ENCODE measurements around the gene PPY. TPM values are rescaled to one million over a fixed set of nuclear protein-coding genes. Genes with fewer than 3 reads are reported as not detected.

The PPY gene
- total RNA-seq, 1 experiment from 2014 or later: not detected

DNA sequence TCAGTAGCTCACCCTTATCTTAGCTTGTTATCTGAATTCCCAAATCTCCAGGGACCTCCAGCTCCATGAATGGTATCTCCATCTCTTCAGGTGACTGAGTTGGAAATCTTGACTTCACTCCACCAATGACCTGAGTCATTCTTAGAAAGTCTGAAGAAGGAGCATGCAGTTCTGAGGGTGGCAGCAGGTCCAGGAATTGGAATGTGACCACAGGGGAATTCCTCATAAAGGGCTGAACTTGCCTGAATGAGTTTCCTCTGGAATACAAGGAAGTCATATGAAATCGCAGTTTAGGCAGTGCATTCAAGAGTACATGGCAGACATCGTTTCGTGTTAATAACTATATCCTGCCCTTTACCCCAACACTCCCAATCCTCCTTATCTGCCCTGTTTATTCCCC is 24.0 kb upstream of the PPY start (continued):
- TF ChIP-seq KAT7 (CRISPR knock-in tag; IDR thresholded peaks at IDR 0.05; ENCODE audit: borderline replicate concordance): no peak
- TF ChIP-seq ZNF396 (CRISPR knock-in tag; IDR thresholded peaks at IDR 0.05; ENCODE audit: borderline replicate concordance): no peak
- TF ChIP-seq, protein P1, sequence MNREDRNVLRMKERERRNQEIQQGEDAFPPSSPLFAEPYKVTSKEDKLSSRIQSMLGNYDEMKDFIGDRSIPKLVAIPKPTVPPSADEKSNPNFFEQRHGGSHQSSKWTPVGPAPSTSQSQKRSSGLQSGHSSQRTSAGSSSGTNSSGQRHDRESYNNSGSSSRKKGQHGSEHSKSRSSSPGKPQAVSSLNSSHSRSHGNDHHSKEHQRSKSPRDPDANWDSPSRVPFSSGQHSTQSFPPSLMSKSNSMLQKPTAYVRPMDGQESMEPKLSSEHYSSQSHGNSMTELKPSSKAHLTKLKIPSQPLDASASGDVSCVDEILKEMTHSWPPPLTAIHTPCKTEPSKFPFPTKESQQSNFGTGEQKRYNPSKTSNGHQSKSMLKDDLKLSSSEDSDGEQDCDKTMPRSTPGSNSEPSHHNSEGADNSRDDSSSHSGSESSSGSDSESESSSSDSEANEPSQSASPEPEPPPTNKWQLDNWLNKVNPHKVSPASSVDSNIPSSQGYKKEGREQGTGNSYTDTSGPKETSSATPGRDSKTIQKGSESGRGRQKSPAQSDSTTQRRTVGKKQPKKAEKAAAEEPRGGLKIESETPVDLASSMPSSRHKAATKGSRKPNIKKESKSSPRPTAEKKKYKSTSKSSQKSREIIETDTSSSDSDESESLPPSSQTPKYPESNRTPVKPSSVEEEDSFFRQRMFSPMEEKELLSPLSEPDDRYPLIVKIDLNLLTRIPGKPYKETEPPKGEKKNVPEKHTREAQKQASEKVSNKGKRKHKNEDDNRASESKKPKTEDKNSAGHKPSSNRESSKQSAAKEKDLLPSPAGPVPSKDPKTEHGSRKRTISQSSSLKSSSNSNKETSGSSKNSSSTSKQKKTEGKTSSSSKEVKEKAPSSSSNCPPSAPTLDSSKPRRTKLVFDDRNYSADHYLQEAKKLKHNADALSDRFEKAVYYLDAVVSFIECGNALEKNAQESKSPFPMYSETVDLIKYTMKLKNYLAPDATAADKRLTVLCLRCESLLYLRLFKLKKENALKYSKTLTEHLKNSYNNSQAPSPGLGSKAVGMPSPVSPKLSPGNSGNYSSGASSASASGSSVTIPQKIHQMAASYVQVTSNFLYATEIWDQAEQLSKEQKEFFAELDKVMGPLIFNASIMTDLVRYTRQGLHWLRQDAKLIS (CRISPR knock-in tag; IDR thresholded peaks at IDR 0.05; ENCODE audit: borderline replicate concordance): no peak
- no peak for TF ChIP-seq NFE2L1 (CRISPR knock-in tag; IDR thresholded peaks at IDR 0.05)
- TF ChIP-seq, protein P2, sequence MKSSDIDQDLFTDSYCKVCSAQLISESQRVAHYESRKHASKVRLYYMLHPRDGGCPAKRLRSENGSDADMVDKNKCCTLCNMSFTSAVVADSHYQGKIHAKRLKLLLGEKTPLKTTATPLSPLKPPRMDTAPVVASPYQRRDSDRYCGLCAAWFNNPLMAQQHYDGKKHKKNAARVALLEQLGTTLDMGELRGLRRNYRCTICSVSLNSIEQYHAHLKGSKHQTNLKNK (CRISPR knock-in tag; IDR thresholded peaks at IDR 0.05): no peak

DNA sequence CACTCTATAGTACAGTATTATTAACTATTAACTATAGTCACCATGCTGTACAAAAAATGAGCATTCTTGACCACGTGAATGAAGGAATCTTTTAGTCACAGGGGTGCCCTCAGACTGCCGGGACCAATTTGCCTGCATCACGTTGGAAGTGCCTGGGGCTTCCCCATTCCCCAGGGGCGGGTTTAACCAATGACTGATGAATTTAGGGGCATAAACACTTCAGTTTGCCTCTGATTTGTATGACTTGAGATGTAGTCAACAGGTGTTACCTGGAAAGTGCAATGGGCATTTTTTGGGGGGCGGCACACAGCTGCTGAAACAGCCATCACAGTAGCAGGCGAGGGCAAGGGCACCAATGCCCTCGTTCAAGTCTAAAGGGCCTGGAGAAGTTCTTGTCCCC is 20.2 kb upstream of the PPY start:
- Mint-ChIP-seq H3K27ac (no peak overlapping the region), H3K36me3 (no peaks in the 10 kb centered on the region), H3K4me3 (no peak overlapping the region), H3K9me3 (no peaks in the 10 kb centered on the region), H3K27me3 (ENCODE audit: low read depth) (peaks cover 3% of the 10 kb centered on the region), H3K4me1 (no peaks in the 10 kb centered on the region)
- ATAC-seq (no peak), DNase-seq (ENCODE audit: low spot score) (no peak)
- CTCF ChIA-PET: interaction anchor here (2.3 to 3.3 kb wide), 2 partner anchors 19 to 21 kb away, joined by 12 to 13 read pairs; no protein-coding TSS in a partner anchor
- TF ChIP-seq, protein P3, sequence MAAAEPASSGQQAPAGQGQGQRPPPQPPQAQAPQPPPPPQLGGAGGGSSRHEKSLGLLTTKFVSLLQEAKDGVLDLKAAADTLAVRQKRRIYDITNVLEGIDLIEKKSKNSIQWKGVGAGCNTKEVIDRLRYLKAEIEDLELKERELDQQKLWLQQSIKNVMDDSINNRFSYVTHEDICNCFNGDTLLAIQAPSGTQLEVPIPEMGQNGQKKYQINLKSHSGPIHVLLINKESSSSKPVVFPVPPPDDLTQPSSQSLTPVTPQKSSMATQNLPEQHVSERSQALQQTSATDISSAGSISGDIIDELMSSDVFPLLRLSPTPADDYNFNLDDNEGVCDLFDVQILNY (CRISPR knock-in tag; IDR thresholded peaks at IDR 0.05): no peak
- TF ChIP-seq ZNF416 (CRISPR knock-in tag; IDR thresholded peaks at IDR 0.05) (no peak), NFATC4 (CRISPR knock-in tag; IDR thresholded peaks at IDR 0.05) (no peak), MYBL2 (CRISPR knock-in tag; IDR thresholded peaks at IDR 0.05) (no peak), CBFB (CRISPR knock-in tag; IDR thresholded peaks at IDR 0.05; ENCODE audit: low read depth) (no peak), ETV6 (CRISPR knock-in tag; IDR thresholded peaks at IDR 0.05) (no peak), ZNF263 (CRISPR knock-in tag; IDR thresholded peaks at IDR 0.05; ENCODE audit: low read depth) (no peak), ZNF138 (CRISPR knock-in tag; conservative IDR thresholded peaks at IDR 0.05) (no peak), PRRX2 (CRISPR knock-in tag; IDR thresholded peaks at IDR 0.05) (no peak), JUN (CRISPR knock-in tag; IDR thresholded peaks at IDR 0.05) (no peak), FOXP1 (CRISPR knock-in tag; IDR thresholded peaks at IDR 0.05; ENCODE audit: borderline replicate concordance) (no peak), SOX15 (CRISPR knock-in tag; IDR thresholded peaks at IDR 0.05) (no peak), NR3C1 (CRISPR knock-in tag; conservative IDR thresholded peaks at IDR 0.05; ENCODE audit: low read depth) (no peak)
- TF ChIP-seq, protein P4, sequence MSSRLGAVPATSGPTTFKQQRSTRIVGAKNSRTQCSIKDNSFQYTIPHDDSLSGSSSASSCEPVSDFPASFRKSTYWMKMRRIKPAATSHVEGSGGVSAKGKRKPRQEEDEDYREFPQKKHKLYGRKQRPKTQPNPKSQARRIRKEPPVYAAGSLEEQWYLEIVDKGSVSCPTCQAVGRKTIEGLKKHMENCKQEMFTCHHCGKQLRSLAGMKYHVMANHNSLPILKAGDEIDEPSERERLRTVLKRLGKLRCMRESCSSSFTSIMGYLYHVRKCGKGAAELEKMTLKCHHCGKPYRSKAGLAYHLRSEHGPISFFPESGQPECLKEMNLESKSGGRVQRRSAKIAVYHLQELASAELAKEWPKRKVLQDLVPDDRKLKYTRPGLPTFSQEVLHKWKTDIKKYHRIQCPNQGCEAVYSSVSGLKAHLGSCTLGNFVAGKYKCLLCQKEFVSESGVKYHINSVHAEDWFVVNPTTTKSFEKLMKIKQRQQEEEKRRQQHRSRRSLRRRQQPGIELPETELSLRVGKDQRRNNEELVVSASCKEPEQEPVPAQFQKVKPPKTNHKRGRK (CRISPR knock-in tag; IDR thresholded peaks at IDR 0.05; ENCODE audit: borderline replicate concordance): no peak
- TF ChIP-seq, protein P5, sequence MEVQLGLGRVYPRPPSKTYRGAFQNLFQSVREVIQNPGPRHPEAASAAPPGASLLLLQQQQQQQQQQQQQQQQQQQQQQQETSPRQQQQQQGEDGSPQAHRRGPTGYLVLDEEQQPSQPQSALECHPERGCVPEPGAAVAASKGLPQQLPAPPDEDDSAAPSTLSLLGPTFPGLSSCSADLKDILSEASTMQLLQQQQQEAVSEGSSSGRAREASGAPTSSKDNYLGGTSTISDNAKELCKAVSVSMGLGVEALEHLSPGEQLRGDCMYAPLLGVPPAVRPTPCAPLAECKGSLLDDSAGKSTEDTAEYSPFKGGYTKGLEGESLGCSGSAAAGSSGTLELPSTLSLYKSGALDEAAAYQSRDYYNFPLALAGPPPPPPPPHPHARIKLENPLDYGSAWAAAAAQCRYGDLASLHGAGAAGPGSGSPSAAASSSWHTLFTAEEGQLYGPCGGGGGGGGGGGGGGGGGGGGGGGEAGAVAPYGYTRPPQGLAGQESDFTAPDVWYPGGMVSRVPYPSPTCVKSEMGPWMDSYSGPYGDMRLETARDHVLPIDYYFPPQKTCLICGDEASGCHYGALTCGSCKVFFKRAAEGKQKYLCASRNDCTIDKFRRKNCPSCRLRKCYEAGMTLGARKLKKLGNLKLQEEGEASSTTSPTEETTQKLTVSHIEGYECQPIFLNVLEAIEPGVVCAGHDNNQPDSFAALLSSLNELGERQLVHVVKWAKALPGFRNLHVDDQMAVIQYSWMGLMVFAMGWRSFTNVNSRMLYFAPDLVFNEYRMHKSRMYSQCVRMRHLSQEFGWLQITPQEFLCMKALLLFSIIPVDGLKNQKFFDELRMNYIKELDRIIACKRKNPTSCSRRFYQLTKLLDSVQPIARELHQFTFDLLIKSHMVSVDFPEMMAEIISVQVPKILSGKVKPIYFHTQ (CRISPR knock-in tag; IDR thresholded peaks at IDR 0.05): no peak
- TF ChIP-seq, protein P6, sequence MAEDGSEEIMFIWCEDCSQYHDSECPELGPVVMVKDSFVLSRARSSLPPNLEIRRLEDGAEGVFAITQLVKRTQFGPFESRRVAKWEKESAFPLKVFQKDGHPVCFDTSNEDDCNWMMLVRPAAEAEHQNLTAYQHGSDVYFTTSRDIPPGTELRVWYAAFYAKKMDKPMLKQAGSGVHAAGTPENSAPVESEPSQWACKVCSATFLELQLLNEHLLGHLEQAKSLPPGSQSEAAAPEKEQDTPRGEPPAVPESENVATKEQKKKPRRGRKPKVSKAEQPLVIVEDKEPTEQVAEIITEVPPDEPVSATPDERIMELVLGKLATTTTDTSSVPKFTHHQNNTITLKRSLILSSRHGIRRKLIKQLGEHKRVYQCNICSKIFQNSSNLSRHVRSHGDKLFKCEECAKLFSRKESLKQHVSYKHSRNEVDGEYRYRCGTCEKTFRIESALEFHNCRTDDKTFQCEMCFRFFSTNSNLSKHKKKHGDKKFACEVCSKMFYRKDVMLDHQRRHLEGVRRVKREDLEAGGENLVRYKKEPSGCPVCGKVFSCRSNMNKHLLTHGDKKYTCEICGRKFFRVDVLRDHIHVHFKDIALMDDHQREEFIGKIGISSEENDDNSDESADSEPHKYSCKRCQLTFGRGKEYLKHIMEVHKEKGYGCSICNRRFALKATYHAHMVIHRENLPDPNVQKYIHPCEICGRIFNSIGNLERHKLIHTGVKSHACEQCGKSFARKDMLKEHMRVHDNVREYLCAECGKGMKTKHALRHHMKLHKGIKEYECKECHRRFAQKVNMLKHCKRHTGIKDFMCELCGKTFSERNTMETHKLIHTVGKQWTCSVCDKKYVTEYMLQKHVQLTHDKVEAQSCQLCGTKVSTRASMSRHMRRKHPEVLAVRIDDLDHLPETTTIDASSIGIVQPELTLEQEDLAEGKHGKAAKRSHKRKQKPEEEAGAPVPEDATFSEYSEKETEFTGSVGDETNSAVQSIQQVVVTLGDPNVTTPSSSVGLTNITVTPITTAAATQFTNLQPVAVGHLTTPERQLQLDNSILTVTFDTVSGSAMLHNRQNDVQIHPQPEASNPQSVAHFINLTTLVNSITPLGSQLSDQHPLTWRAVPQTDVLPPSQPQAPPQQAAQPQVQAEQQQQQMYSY (CRISPR knock-in tag; IDR thresholded peaks at IDR 0.05): no peak
- POLR2A ChIA-PET: no interaction called here
